ENCODE results near the gene TRIM69. TPM values are rescaled to one million over a fixed set of nuclear protein-coding genes. Genes with fewer than 3 reads are reported as not detected.

Gene TRIM69
- total RNA-seq, 1 experiment from 2014 or later: 24.7 TPM

- DNase-seq (ENCODE audit: low spot score): no peak
Observed at GRCh38 chr15:44804298-44805046, 68.1 kb downstream of the TRIM69 start.

DNA sequence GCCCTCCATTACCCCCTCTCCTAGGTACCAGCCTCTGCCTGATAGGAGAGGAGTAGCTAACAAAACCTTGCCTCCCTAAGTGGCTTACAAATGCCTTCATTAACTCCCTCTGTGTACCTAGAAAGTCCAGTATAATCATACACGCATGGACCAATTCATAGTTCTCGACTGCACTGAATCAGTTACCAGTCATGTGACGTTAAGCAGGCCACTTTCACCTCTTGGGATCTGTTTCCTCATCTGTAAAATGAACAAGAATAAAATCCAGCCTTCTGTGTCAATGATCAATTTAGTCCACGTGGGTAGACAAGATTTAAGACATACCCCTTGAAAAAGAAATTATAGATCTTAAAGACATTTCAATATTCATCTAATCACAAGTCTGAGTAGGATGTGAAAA, 72.2 kb downstream of the TRIM69 start:
- DNase-seq (ENCODE audit: low spot score): no peak

GRCh38 chr15:44810237-44810636, 73.9 kb downstream of the TRIM69 start:
- DNase-seq (ENCODE audit: low spot score): no peak

DNA sequence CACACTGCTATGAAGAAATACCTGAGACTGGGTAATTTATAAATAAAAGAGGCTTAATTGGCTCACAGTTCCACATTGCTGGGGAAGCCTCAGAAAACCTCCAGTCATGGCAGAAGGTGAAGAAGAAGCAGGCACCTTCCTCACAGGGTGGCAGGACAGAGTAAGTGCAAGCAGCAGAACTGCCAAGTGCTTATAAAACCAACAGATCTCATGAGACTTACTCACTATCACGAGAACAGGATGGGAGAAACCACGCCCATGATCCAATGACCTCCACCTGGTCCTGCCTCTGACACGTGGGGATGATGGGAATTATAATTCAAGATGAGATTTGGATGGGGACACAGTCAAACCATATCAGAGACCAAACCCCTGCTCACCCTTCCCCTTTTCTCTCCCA, 75.0 kb downstream of the TRIM69 start:
- DNase-seq (ENCODE audit: low spot score): peak; percentile 10

- DNase-seq (ENCODE audit: low spot score): no peak
Observed at GRCh38 chr15:44812029-44812517, 75.7 kb downstream of the TRIM69 start.

DNA sequence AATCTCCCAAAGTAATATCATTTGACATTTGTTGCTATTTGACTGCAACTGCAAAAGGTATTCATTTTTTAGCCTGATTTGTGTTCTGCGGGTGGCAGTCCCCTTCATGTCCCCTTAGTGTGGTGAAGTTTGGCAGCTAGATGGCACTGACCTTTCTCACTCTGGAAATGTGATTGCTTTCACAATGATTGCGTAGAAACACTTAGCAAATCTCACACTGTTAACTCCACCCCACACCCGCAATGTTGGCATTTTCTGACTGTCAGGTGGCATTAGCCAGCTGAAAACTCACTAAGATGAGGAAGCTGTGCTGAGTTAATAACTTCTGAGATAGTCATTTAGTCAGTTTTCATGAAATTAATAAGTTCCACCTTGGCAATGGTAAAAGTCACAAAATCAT, 76.9 kb downstream of the TRIM69 start:
- DNase-seq (ENCODE audit: low spot score): no peak

Other genes starting within 250 kb of the TRIM69 start
- gene EIF3J, start 199.4 kb upstream of the TRIM69 start, total RNA-seq (2014; rRNA removed; shearing (Covaris generic)): 39.1 and 40.0 TPM in 2 replicates
- gene SPG11, start 72.9 kb upstream of the TRIM69 start, total RNA-seq (2014; rRNA removed; shearing (Covaris generic)): 21.6 and 30.1 TPM in 2 replicates
- 0.12 and 0.77 TPM in 2 replicates for gene PATL2, start 25.2 kb upstream of the TRIM69 start, total RNA-seq (2014; rRNA removed; shearing (Covaris generic))
- gene B2M, start 25.0 kb upstream of the TRIM69 start, total RNA-seq (2014; rRNA removed; shearing (Covaris generic)): 5,194 and 5,459 TPM in 2 replicates
- not detected in 2 replicates for gene TERB2, start 220.2 kb downstream of the TRIM69 start, total RNA-seq (2014; rRNA removed; shearing (Covaris generic))